K562 (cell line): ENCODE data around the gene HSPA1L. TPM values are rescaled to one million over a fixed set of nuclear protein-coding genes. Genes with fewer than 3 reads are reported as not detected.
A peak's percentile ranks its signal among the peaks of the same experiment; 100 is the strongest.

Experiments used
- CBX5 ChIP-seq: IDR thresholded peaks from 2 replicates; pipeline ENCODE4 v1.6.1; 2014; ENCODE audit warnings: low read depth, borderline replicate concordance
- CREM ChIP-seq: IDR thresholded peaks from 2 replicates; pipeline ENCODE4 v1.6.1; 2014; ENCODE audit warnings: antibody characterized with exemption, low read depth
- E2F3 ChIP-seq: fragments of 250-450 bp; sonication (Bioruptor Pico); IDR thresholded peaks from 2 replicates; pipeline ENCODE4 v1.4.0; 2020; ENCODE audit warnings: mild to moderate bottlenecking
- FOXA3 ChIP-seq, 2 experiments: fragments of 450-650 bp in 1 of 2; sonication (generic) in 1 of 2; formaldehyde crosslinking; IDR thresholded peaks in 1 of 2; conservative IDR thresholded peaks in 1 of 2; 2 replicates each; pipeline versions ENCODE4 v1.4.0 to v1.8.0; 2020 to 2022; ENCODE audit warnings: mild to moderate bottlenecking in 2 of 2, missing genetic modification reagents in 1 of 2
- GMEB1 ChIP-seq: fragments of 250-450 bp; sonication (Bioruptor Pico); IDR thresholded peaks from 2 replicates; pipeline ENCODE4 v1.4.0; 2020; ENCODE audit warnings: mild to moderate bottlenecking
- HIVEP1 ChIP-seq: fragments of 250-450 bp; sonication (Bioruptor Pico); IDR thresholded peaks from 2 replicates; pipeline ENCODE4 v1.4.0; 2020; ENCODE audit warnings: mild to moderate bottlenecking
- HNRNPLL ChIP-seq: fragments of 200-400 bp; formaldehyde crosslinking; IDR thresholded peaks from 2 replicates; pipeline ENCODE4 v1.6.1; 2017; ENCODE audit warnings: low read length, low read depth, mild to moderate bottlenecking; ENCODE audit not compliant: poor library complexity, severe bottlenecking
- IFI16 ChIP-seq: fragments of 250-450 bp; sonication (Bioruptor Pico); IDR thresholded peaks from 2 replicates; pipeline ENCODE4 v2.1.2; 2022; ENCODE audit warnings: mild to moderate bottlenecking, inconsistent platforms
- MED1 ChIP-seq: sonication (generic); formaldehyde crosslinking; IDR thresholded peaks from 2 replicates; pipeline ENCODE4 v1.8.1; 2023; ENCODE audit warnings: missing genetic modification reagents, borderline replicate concordance
- NFATC3 ChIP-seq: fragments of 450-650 bp; IDR thresholded peaks from 2 replicates; pipeline ENCODE4 v1.6.1; 2017; ENCODE audit warnings: mild to moderate bottlenecking
- PHTF2 ChIP-seq: fragments of 250-450 bp; sonication (Bioruptor Pico); IDR thresholded peaks from 2 replicates; pipeline ENCODE4 v1.5.0; 2021; ENCODE audit warnings: mild to moderate bottlenecking
- PML ChIP-seq: IDR thresholded peaks from 2 replicates; pipeline ENCODE4 v1.6.1; 2012; ENCODE audit warnings: low read length, inconsistent platforms
- SLC30A9 ChIP-seq: fragments of 250-450 bp; sonication (Bioruptor Pico); IDR thresholded peaks from 2 replicates; pipeline ENCODE4 v1.8.0; 2022; ENCODE audit warnings: mild to moderate bottlenecking, moderate library complexity
- TAL1 ChIP-seq: fragments of 450-650 bp; IDR thresholded peaks from 2 replicates; pipeline ENCODE4 v1.6.1; 2016; ENCODE audit warnings: mild to moderate bottlenecking
- ZBTB49 ChIP-seq: sonication (generic); formaldehyde crosslinking; IDR thresholded peaks from 2 replicates; pipeline ENCODE4 v1.8.0; 2022; ENCODE audit warnings: missing genetic modification reagents, mild to moderate bottlenecking, borderline replicate concordance
- ZC3H4 ChIP-seq: sonication (generic); formaldehyde crosslinking; IDR thresholded peaks from 2 replicates; pipeline ENCODE4 v1.9.0; 2021; ENCODE audit warnings: missing genetic modification reagents, borderline replicate concordance
- ZEB2 ChIP-seq: fragments of 450-650 bp; IDR thresholded peaks from 2 replicates; pipeline ENCODE4 v1.6.1; 2016
- ZFP1 ChIP-seq: fragments of 450-650 bp; formaldehyde crosslinking; IDR thresholded peaks from 2 replicates; pipeline ENCODE4 v1.4.0; 2020; ENCODE audit warnings: mild to moderate bottlenecking, mixed read lengths
- ZNF263 ChIP-seq: sonication (generic); formaldehyde crosslinking; IDR thresholded peaks from 2 replicates; pipeline ENCODE4 v1.8.0; 2022; ENCODE audit warnings: mild to moderate bottlenecking, missing genetic modification reagents, borderline replicate concordance
- ZNF395 ChIP-seq: fragments of 200-800 bp; sonication (Bioruptor generic); IDR thresholded peaks from 2 replicates; pipeline ENCODE4 v1.6.1; 2017; ENCODE audit warnings: missing genetic modification characterization, missing compliant biosample characterization
- ZNF778 ChIP-seq: fragments of 450-650 bp; formaldehyde crosslinking; IDR thresholded peaks from 2 replicates; pipeline ENCODE4 v1.4.0; 2020; ENCODE audit warnings: mild to moderate bottlenecking, moderate library complexity
- polyA plus RNA-seq, 8 experiments: library from polyadenylated mRNA; depleted of rRNA in 4 of 8; stranded (reverse) in 5 of 8; unstranded in 3 of 8; fragments of >200 nt; fragmentation: Nextera tagmentation in 2 of 8; fragmentation: Illumina TruSeq in 1 of 8; extraction: Ambion mirVana in 2 of 8; extraction: Trizol in 1 of 8; gene quantifications; 2 replicates each; pipeline versions ENCODE4 v1.2.1 to v1.2.3, GENCODE V29; 2011 to 2014; ENCODE audit warnings: inconsistent platforms in 1 of 8, missing spikeins in 1 of 8
- total RNA-seq, 7 experiments: library from RNA; depleted of rRNA in 6 of 7; stranded (reverse); fragments of >200 nt in 6 of 7; fragmentation: Illumina TruSeq in 2 of 7; extraction: Trizol in 2 of 7; gene quantifications; 2 replicates each; pipeline versions ENCODE4 v1.2.1 to v1.2.3, GENCODE V29; 2011 to 2021; ENCODE audit warnings: low replicate concordance in 1 of 7
- TF ChIP-seq, protein P1 (sequence below): sonication (generic); formaldehyde crosslinking; IDR thresholded peaks from 2 replicates; pipeline ENCODE4 v1.8.0; 2022; ENCODE audit warnings: mild to moderate bottlenecking, missing genetic modification reagents
- TF ChIP-seq, protein P2 (sequence below): sonication (generic); formaldehyde crosslinking; IDR thresholded peaks from 2 replicates; pipeline ENCODE4 v1.8.1; 2022; ENCODE audit warnings: missing genetic modification reagents

HSPA1L gene
- total and polyA plus RNA-seq, 9 of the 15 experiments (the other 6 are each of a cell fraction or from before 2014, with no cell fraction given) = 0.14 to 2.1 (median 1.3) TPM

- TF ChIP-seq HIVEP1 (CRISPR knock-in tag) (no peak), ZNF395 (CRISPR knock-in tag) (no peak), ZNF778 (CRISPR knock-in tag) (no peak), GMEB1 (CRISPR knock-in tag) (0 out of 2 replicates have a peak, but pooled peaks have one; percentile 32), ZBTB49 (CRISPR knock-in tag) (no peak), HNRNPLL (peak; percentile 14), PHTF2 (no peak), PML (0 out of 2 replicates have a peak, but pooled peaks have one; percentile 9), ZFP1 (CRISPR knock-in tag) (no peak), TAL1 (no peak), MED1 (no peak), ZC3H4 (0 out of 2 replicates have a peak, but pooled peaks have one; percentile 81), CREM (no peak), SLC30A9 (no peak), IFI16 (CRISPR knock-in tag) (peak; percentile 69; the same call in 1 of the 2 replicates), NFATC3 (no peak), FOXA3 (CRISPR knock-in tag; conservative IDR thresholded peaks at IDR 0.05 in 1 of 2, IDR thresholded peaks at IDR 0.05 in 1 of 2) (peak in 1 of 2 experiments; percentile 30; a peak in 1 of 4 replicates), ZEB2 (no peak), E2F3 (CRISPR knock-in tag) (peak; percentile 21; the same call in 1 of the 2 replicates), CBX5 (no peak), ZNF263 (CRISPR knock-in tag) (0 out of 2 replicates have a peak, but pooled peaks have one; percentile 48)
- TF ChIP-seq, protein P1, sequence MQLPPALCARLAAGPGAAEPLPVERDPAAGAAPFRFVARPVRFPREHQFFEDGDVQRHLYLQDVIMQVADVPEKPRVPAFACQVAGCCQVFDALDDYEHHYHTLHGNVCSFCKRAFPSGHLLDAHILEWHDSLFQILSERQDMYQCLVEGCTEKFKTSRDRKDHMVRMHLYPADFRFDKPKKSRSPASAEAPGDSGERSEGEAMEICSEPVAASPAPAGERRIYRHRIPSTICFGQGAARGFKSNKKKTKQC (CRISPR knock-in tag) = no peak
- TF ChIP-seq, protein P2, sequence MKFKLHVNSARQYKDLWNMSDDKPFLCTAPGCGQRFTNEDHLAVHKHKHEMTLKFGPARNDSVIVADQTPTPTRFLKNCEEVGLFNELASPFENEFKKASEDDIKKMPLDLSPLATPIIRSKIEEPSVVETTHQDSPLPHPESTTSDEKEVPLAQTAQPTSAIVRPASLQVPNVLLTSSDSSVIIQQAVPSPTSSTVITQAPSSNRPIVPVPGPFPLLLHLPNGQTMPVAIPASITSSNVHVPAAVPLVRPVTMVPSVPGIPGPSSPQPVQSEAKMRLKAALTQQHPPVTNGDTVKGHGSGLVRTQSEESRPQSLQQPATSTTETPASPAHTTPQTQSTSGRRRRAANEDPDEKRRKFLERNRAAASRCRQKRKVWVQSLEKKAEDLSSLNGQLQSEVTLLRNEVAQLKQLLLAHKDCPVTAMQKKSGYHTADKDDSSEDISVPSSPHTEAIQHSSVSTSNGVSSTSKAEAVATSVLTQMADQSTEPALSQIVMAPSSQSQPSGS = no peak
Observed at GRCh38 chr6:31861919-31862343, 46.8 kb upstream of the HSPA1L start (continued).
